IMR-90 (cell line): Measurements from ENCODE around the gene OR8B3. TPM values are rescaled to one million over a fixed set of nuclear protein-coding genes. Genes with fewer than 3 reads are reported as not detected.

ENCODE experiments used
- ATAC-seq: fragments of 200-7000 bp; cut with Tn5 transposase; 2 replicates; pipeline ENCODE4 v1.9.1; 2020; ENCODE audit warnings: low read depth, mild to moderate bottlenecking, moderate library complexity
- BruUV-seq: library from RNA; stranded (reverse); fragments of 400-500 nt; replicated peaks from 2 replicates; lab custom pipeline; 2021; lab: Mats Ljungman, UMichigan
- CTCF ChIA-PET: fragments of 300-600 bp; formaldehyde crosslinking; extraction: SDS; loops from one replicate; lab custom pipeline; 2021; ENCODE audit warnings: antibody characterized with exemption; lab: Yijun Ruan, JAX
- POLR2A ChIA-PET: fragments of 300-600 bp; sonication (Branson Sonifier 250); formaldehyde crosslinking; loops from one replicate; lab custom pipeline; 2022; ENCODE audit warnings: antibody characterized with exemption; ENCODE audit not compliant: unreplicated experiment; lab: Charles Lee
- DNase-seq: peaks from one replicate; pipeline ENCODE4 v3.0.0; 2013
- H2AFZ ChIP-seq: replicated peaks from 2 replicates; pipeline ENCODE3; 2013; ENCODE audit warnings: low read length, mild to moderate bottlenecking; ENCODE audit not compliant: poor library complexity
- H2AK5ac ChIP-seq: 2 replicates; pipeline ENCODE4 v1.6.1; 2013; ENCODE audit warnings: low read depth, low read length, inconsistent platforms
- H2AK9ac ChIP-seq: replicated peaks from 2 replicates; pipeline ENCODE3; 2013; ENCODE audit warnings: mild to moderate bottlenecking, low read depth, low read length, moderate library complexity; ENCODE audit not compliant: poor library complexity
- H2BK120ac ChIP-seq: 2 replicates; pipeline ENCODE4 v1.6.1; 2013; ENCODE audit warnings: low read depth, low read length, inconsistent platforms
- H2BK15ac ChIP-seq: 3 replicates; pipeline ENCODE4 v1.6.1; 2013; ENCODE audit warnings: low read depth, low read length, inconsistent platforms
- H2BK20ac ChIP-seq: 2 replicates; pipeline ENCODE4 v1.6.1; 2013; ENCODE audit warnings: low read depth, mild to moderate bottlenecking, inconsistent platforms, low read length, moderate library complexity
- H2BK5ac ChIP-seq: 2 replicates; pipeline ENCODE4 v1.6.1; 2013; ENCODE audit warnings: mild to moderate bottlenecking, low read depth, low read length, inconsistent platforms; ENCODE audit not compliant: poor library complexity, severe bottlenecking
- H3K14ac ChIP-seq: replicated peaks from 2 replicates; pipeline ENCODE4 v1.6.1; 2013; ENCODE audit warnings: low read depth, low read length, inconsistent platforms
- H3K18ac ChIP-seq: 2 replicates; pipeline ENCODE4 v1.6.1; 2013; ENCODE audit warnings: low read depth, low read length, control low read depth
- H3K23ac ChIP-seq: 2 replicates; pipeline ENCODE4 v1.6.1; 2013; ENCODE audit warnings: low read depth, low read length, inconsistent platforms
- H3K27ac ChIP-seq: 2 replicates; pipeline ENCODE4 v1.5.1; 2013; ENCODE audit warnings: mild to moderate bottlenecking, control low read depth, low read length; ENCODE audit not compliant: insufficient read depth
- H3K27me3 ChIP-seq: 2 replicates; pipeline ENCODE4 v1.6.1; 2013; ENCODE audit warnings: low read length; ENCODE audit not compliant: control insufficient read depth, insufficient read depth
- H3K36me3 ChIP-seq: 2 replicates; pipeline ENCODE4 v1.6.1; 2013; ENCODE audit warnings: low read length, mixed read lengths; ENCODE audit not compliant: control insufficient read depth, insufficient read depth
- H3K4ac ChIP-seq: 2 replicates; pipeline ENCODE4 v1.6.1; 2013; ENCODE audit warnings: low read depth, low read length, inconsistent platforms
- H3K4me1 ChIP-seq: 2 replicates; pipeline ENCODE4 v1.6.1; 2013; ENCODE audit warnings: low read length, mixed read lengths; ENCODE audit not compliant: control insufficient read depth, insufficient read depth
- H3K4me2 ChIP-seq: 2 replicates; pipeline ENCODE4 v1.6.1; 2013; ENCODE audit warnings: low read depth, mild to moderate bottlenecking, control low read depth, low read length, moderate library complexity
- H3K4me3 ChIP-seq: 2 replicates; pipeline ENCODE4 v1.5.1; 2013; ENCODE audit warnings: low read depth, mild to moderate bottlenecking, control low read depth, low read length, moderate library complexity; ENCODE audit not compliant: insufficient read depth
- H3K56ac ChIP-seq: 2 replicates; pipeline ENCODE4 v1.6.1; 2013; ENCODE audit warnings: low read length, inconsistent platforms; ENCODE audit not compliant: insufficient read depth; ENCODE audit errors: extremely low read depth
- H3K79me1 ChIP-seq, 2 experiments: 2 replicates each; pipeline ENCODE4 v1.6.1; 2013; ENCODE audit warnings: low read length in 2 of 2, inconsistent platforms in 1 of 2, low read depth in 1 of 2
- H3K9ac ChIP-seq: 2 replicates; pipeline ENCODE4 v1.6.1; 2013; ENCODE audit warnings: low read depth, low read length, control low read depth
- H3K9me1 ChIP-seq: 2 replicates; pipeline ENCODE4 v1.6.1; 2013; ENCODE audit warnings: low read length, inconsistent platforms; ENCODE audit not compliant: insufficient read depth
- H3K9me3 ChIP-seq: 2 replicates; pipeline ENCODE4 v1.6.1; 2013; ENCODE audit warnings: low read length; ENCODE audit not compliant: control insufficient read depth, insufficient read depth
- H4K20me1 ChIP-seq: 2 replicates; pipeline ENCODE4 v1.6.1; 2013; ENCODE audit warnings: low read length, inconsistent platforms; ENCODE audit not compliant: insufficient read depth
- H4K5ac ChIP-seq: 2 replicates; pipeline ENCODE4 v1.6.1; 2013; ENCODE audit warnings: mild to moderate bottlenecking, low read depth, low read length, control low read depth
- H4K8ac ChIP-seq, 2 experiments: 2 replicates each; pipeline ENCODE4 v1.6.1; 2013; ENCODE audit warnings: low read depth in 2 of 2, low read length in 2 of 2, control low read depth in 1 of 2, inconsistent platforms in 1 of 2
- H4K91ac ChIP-seq: 2 replicates; pipeline ENCODE4 v1.6.1; 2013; ENCODE audit warnings: low read depth, low read length, inconsistent platforms; ENCODE audit not compliant: insufficient read depth
- BHLHE40 ChIP-seq: fragments of 150-350 bp; IDR thresholded peaks from 2 replicates; pipeline ENCODE4 v1.6.1; 2016; ENCODE audit warnings: mild to moderate bottlenecking, low read depth, low read length
- CEBPB ChIP-seq: IDR thresholded peaks from 2 replicates; pipeline ENCODE4 v1.6.1; 2012; ENCODE audit warnings: low read depth, low read length, improper control_type of control experiment
- CHD1 ChIP-seq: IDR thresholded peaks from 2 replicates; pipeline ENCODE4 v1.6.1; 2012; ENCODE audit warnings: low read depth, low read length, improper control_type of control experiment
- CTCF ChIP-seq: conservative IDR thresholded peaks from 2 replicates; pipeline ENCODE4 v1.5.1; 2012; ENCODE audit warnings: mild to moderate bottlenecking, low read depth, low read length, improper control_type of control experiment
- ELK1 ChIP-seq: fragments of 150-350 bp; IDR thresholded peaks from 2 replicates; pipeline ENCODE4 v1.6.1; 2016; ENCODE audit warnings: low read depth, mild to moderate bottlenecking, low read length, moderate library complexity, borderline replicate concordance
- FOS ChIP-seq: fragments of 150-350 bp; IDR thresholded peaks from 2 replicates; pipeline ENCODE4 v1.6.1; 2016; ENCODE audit warnings: low read depth, low read length
- MAFK ChIP-seq: IDR thresholded peaks from 2 replicates; pipeline ENCODE4 v1.6.1; 2012; ENCODE audit warnings: low read depth, low read length, improper control_type of control experiment
- MAZ ChIP-seq: IDR thresholded peaks from 2 replicates; pipeline ENCODE4 v1.6.1; 2012; ENCODE audit warnings: low read depth, mild to moderate bottlenecking, low read length, improper control_type of control experiment, moderate library complexity, borderline replicate concordance
- MXI1 ChIP-seq: IDR thresholded peaks from 2 replicates; pipeline ENCODE4 v1.6.1; 2012; ENCODE audit warnings: low read depth, mild to moderate bottlenecking, low read length, moderate library complexity, borderline replicate concordance
- NFE2L2 ChIP-seq: fragments of 150-350 bp; IDR thresholded peaks from 2 replicates; pipeline ENCODE4 v1.6.1; 2016; ENCODE audit warnings: low read depth, mild to moderate bottlenecking, low read length
- POLR2A ChIP-seq: IDR thresholded peaks from 2 replicates; pipeline ENCODE4 v1.6.1; 2012; ENCODE audit warnings: mild to moderate bottlenecking, low read depth, low read length
- RAD21 ChIP-seq: IDR thresholded peaks from 2 replicates; pipeline ENCODE4 v1.6.1; 2012; ENCODE audit warnings: low read length, improper control_type of control experiment
- RCOR1 ChIP-seq: IDR thresholded peaks from 2 replicates; pipeline ENCODE4 v1.6.1; 2012; ENCODE audit warnings: mild to moderate bottlenecking, low read length, improper control_type of control experiment; ENCODE audit not compliant: insufficient replicate concordance
- RFX5 ChIP-seq: IDR thresholded peaks from 2 replicates; pipeline ENCODE4 v1.8.0; 2012; ENCODE audit warnings: low read depth, mild to moderate bottlenecking, low read length, moderate library complexity
- USF2 ChIP-seq: fragments of 150-350 bp; IDR thresholded peaks from 2 replicates; pipeline ENCODE4 v1.6.1; 2017; ENCODE audit warnings: mild to moderate bottlenecking, antibody characterized with exemption, low read length, low read depth
- WGBS, 2 experiments: methylation state at CpG; one replicate each; pipeline versions ENCODE4 v1.1.5 to v1.1.7; 2013; ENCODE audit warnings: missing lambda C conversion rate in 2 of 2; ENCODE audit not compliant: insufficient read length in 1 of 2; ENCODE audit errors: extremely low coverage in 2 of 2; 5-methylcytosine and 5-hydroxymethylcytosine counted together
- dilution Hi-C: fragments of 300-500 bp; cut with HindIII; formaldehyde crosslinking; loops from one replicate; pipeline ENCODE4 v1.14.3; 2018; ENCODE audit warnings: low sequenced_read_pairs; ENCODE audit not compliant: unreplicated experiment
- in situ Hi-C: fragments of 300-500 bp; cut with MboI; formaldehyde crosslinking; loops from 3 replicates; pipeline ENCODE4 v1.14.3; 2019; ENCODE audit warnings: low sequenced_read_pairs, inconsistent platforms, mixed read lengths
- intact Hi-C: fragments of 100-400 bp; cut with micrococcal nuclease; formaldehyde crosslinking; loops from 2 replicates; pipeline ENCODE4 v1.10.0; 2022
- polyA plus RNA-seq, 3 experiments: library from polyadenylated mRNA; depleted of rRNA; stranded (reverse); fragments of >200 nt; gene quantifications; 2 replicates each; pipeline ENCODE4 v1.2.3, GENCODE V29; 2012; ENCODE audit warnings: low replicate concordance in 1 of 3
- total RNA-seq: library from RNA; depleted of rRNA; stranded (reverse); fragments of >200 nt; gene quantifications from 2 replicates; pipeline ENCODE4 v1.2.3, GENCODE V29; 2012

OR8B3 gene
- total and polyA plus RNA-seq, 2 of the 4 experiments (the other 2 are of a cell fraction), result not detected

- Histone ChIP-seq H2AK9ac (no peak overlapping the region), H3K9me3 (no peaks in the 10 kb centered on the region), H3K14ac (no peak overlapping the region), H3K27ac (no peak overlapping the region), H2BK20ac (no peak overlapping the region), H2AFZ (no peak overlapping the region), H2BK5ac (no peak overlapping the region), H3K4ac (no peak overlapping the region), H3K9me1 (no peaks in the 10 kb centered on the region), H3K79me1 (no peaks in the 10 kb centered on the region), H3K36me3 (no peaks in the 10 kb centered on the region), H4K5ac (no peak overlapping the region), H4K8ac (no peak overlapping the region), H4K91ac (no peak overlapping the region), H3K27me3 (no peaks in the 10 kb centered on the region; the same call in 1 of the 2 replicates), H3K4me1 (no peaks in the 10 kb centered on the region), H3K18ac (no peak overlapping the region), H4K20me1 (no peaks in the 10 kb centered on the region), H2AK5ac (no peak overlapping the region), H3K4me2 (no peak overlapping the region), H3K56ac (no peak overlapping the region), H3K9ac (no peak overlapping the region), H3K4me3 (no peak overlapping the region), H2BK120ac (no peak overlapping the region), H2BK15ac (no peak overlapping the region), H3K23ac (no peak overlapping the region)
- in situ Hi-C loops (no loop called here), dilution Hi-C loops (no loop called here), intact Hi-C loops (no loop called here)
- WGBS, 2 experiments, result 40% methylated on average over 1 of the region's 7 CpGs; no CpG with 5 or more reads in 1 of the 2 experiments
- no peak for DNase-seq
- BruUV-seq, result no TSS peak
- TF ChIP-seq RAD21 (no peak), USF2 (no peak), FOS (no peak), CHD1 (no peak), RCOR1 (no peak), RFX5 (no peak), MXI1 (no peak), CTCF (no peak), MAFK (no peak), NFE2L2 (no peak), BHLHE40 (no peak), ELK1 (no peak), MAZ (no peak), POLR2A (no peak), CEBPB (no peak)
- ATAC-seq, result no peak
- ChIA-PET POLR2A (interaction anchor here (0.6 kb wide), 1 partner anchor 34 kb away, joined by 3 read pairs; no protein-coding TSS in a partner anchor), CTCF (no interaction called here)
These were observed 42.7 kb upstream of the OR8B3 start for GRCh38 chr11:124441519-124441918.
